ENCODE measurements around the gene EPHA7.

The EPHA7 gene

DNA sequence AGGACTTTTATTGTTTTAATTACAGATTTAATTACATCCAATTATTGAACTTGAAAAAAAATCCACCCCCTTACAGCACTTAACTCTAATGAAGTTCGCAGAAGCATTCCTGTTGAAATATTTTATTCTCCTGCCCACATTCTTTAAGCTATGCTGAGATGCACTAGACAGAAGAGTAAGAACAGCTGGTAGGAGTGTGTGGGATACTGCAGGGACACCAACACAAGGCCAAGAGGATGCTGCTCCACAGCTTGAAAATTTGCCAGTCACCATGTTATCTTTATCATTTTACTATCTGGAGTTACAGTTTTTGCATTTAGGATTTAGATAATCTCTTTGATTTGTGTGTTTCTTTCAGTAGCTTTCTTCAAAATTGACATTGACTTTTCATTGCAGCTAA lies 180.7 kb downstream of the EPHA7 start:
- TF ChIP-seq, protein P1, sequence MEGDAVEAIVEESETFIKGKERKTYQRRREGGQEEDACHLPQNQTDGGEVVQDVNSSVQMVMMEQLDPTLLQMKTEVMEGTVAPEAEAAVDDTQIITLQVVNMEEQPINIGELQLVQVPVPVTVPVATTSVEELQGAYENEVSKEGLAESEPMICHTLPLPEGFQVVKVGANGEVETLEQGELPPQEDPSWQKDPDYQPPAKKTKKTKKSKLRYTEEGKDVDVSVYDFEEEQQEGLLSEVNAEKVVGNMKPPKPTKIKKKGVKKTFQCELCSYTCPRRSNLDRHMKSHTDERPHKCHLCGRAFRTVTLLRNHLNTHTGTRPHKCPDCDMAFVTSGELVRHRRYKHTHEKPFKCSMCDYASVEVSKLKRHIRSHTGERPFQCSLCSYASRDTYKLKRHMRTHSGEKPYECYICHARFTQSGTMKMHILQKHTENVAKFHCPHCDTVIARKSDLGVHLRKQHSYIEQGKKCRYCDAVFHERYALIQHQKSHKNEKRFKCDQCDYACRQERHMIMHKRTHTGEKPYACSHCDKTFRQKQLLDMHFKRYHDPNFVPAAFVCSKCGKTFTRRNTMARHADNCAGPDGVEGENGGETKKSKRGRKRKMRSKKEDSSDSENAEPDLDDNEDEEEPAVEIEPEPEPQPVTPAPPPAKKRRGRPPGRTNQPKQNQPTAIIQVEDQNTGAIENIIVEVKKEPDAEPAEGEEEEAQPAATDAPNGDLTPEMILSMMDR (IDR thresholded peaks at IDR 0.05), result no peak
- TF ChIP-seq ZFX (IDR thresholded peaks at IDR 0.05; ENCODE audit: borderline replicate concordance), result no peak
- no peak overlapping the region for H3K27ac ChIP-seq

DNA sequence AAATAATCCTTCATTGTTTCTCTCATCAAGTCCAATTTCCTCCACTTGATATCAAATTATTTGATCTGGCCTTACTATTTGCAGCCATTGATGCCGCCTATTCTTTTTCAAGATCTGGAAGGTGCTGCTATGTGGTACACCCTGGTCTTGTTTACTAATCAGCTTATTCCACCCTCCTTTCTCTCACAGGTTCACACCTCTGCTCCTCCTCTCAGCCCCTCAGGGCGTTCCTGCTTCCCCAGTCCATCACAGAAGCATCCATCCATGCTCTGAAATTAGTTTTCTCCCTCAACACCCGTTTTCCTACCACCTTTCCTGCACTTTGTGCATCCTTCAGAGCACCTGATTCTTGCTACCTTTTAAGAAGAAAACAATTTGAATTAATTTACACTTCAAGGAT lies 183.6 kb downstream of the EPHA7 start:
- H3K27ac ChIP-seq, result no peak overlapping the region
- no peak for TF ChIP-seq ZFX (IDR thresholded peaks at IDR 0.05; ENCODE audit: borderline replicate concordance)
- TF ChIP-seq, protein P1 (IDR thresholded peaks at IDR 0.05), result no peak

DNA sequence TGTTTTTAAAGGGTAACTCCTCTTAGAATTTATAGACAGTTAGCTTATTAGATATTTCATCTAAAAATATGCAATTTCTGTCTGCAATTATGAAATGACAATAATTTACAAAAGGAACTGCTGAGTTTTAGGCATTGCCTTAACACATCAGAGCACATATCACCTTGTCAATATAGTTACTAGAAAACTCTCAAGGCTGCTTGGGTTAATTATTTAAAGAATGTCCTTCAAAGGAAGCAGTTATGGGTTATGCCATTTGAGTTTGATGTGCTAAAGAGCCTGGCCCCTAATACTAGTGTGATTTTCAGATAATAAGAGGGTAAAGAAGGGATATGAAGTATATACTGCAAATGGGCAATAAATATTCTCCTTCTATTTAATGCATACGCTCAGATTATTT lies 192.5 kb downstream of the EPHA7 start:
- no peak for TF ChIP-seq ZFX (IDR thresholded peaks at IDR 0.05; ENCODE audit: borderline replicate concordance)
- TF ChIP-seq, protein P1 (IDR thresholded peaks at IDR 0.05), result no peak
- H3K27ac ChIP-seq, result no peak overlapping the region

DNA sequence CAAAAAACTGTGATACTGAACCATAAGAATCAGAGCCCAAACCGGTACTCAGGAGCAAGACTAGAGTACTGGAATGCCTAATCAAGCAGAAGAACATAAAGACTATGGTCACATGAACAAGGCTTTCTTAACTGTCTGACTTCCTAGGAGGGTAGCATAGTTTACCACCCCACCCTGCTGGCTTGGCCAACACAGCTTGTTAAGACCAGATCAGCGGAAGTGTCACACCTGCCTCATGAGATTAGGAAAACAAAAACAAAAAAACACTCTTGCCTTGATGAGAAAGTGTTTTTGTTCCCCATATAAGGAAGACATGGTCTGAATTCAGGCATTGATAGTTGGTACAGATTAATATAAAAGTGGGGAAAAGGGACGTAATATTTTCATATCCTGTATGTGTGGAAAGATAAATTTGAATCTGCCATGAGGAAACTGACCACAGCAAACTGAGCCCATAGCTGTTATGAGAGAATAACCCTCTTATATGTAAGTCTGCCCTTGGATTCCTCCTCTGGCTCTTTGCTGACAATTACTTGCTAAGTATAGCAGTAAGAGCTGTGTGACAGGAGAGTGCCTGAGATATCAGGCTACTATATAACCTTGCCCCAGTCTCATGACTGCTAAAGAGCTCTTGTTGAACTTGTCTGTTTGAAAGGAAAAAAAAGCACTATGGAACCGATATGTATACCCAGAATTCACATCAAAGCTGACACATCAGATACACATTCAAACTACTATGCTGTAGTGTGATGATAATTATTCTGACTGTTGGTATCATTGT lies 197.1 kb downstream of the EPHA7 start:
- H3K27ac ChIP-seq, result no peak overlapping the region
- no peak for TF ChIP-seq ZFX (IDR thresholded peaks at IDR 0.05; ENCODE audit: borderline replicate concordance)
- TF ChIP-seq, protein P1 (IDR thresholded peaks at IDR 0.05), result no peak

DNA sequence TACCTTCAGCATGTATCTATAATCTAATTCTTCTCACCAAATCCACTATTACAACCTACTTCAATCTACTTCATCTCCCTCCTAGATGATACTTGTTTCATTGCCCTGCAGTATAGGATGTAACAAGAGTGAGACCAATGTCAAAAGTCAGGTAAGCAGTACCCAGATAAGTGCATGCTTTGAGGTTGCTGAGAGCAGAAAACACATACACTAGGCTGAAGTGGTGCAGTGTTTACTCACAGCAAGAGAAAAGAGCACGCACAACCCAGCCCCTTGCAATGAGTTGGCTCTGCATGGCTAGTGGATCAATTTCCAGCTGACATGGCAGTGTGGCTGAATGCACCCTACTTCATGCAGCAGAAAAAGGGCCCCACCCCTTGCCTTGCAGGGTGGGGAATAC lies 199.9 kb downstream of the EPHA7 start:
- TF ChIP-seq, protein P1 (IDR thresholded peaks at IDR 0.05), result no peak
- no peak for TF ChIP-seq ZFX (IDR thresholded peaks at IDR 0.05; ENCODE audit: borderline replicate concordance)
- no peak overlapping the region for H3K27ac ChIP-seq

DNA sequence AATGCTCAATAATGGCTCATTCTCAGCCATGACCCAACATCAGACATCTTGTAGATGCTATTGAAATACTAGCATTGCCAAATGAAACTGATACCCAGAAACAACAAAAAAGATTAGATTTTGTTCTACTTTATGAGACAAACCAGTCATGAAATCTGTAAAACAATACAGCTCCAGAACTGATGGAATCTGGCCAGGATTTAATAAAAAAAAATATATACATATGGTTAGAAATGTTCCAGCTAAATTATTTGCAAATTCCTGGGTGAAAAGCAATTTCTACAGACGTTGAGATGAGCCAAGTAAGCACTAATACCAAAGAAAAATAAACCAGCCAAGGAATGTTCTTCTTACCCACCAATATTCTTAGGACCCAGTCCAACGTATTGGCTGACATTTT lies 201.3 kb downstream of the EPHA7 start:
- no peak overlapping the region for H3K27ac ChIP-seq
- TF ChIP-seq, protein P1 (IDR thresholded peaks at IDR 0.05), result no peak
- TF ChIP-seq ZFX (IDR thresholded peaks at IDR 0.05; ENCODE audit: borderline replicate concordance), result no peak

DNA sequence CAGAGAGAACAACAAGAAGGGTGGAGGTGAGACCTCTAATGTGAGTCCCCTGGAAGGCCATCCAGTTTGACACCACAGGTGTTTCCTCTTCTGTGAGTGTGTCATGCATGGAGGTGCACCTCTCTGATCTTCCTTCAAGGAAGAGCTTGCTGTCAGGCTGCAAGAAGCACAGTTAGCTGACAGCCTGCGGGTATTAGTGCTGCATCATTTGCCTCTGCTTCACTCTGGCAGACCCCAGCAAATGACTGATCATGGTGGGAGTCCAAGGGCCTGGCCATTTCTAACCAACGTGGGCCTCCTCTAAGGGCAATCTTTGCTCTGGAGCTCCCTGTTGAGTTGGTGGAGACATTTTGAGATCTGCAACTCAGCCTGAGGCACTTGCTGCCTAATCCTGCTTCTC lies 206.3 kb downstream of the EPHA7 start:
- H3K27ac ChIP-seq, result no peak overlapping the region
- no peak for TF ChIP-seq ZFX (IDR thresholded peaks at IDR 0.05; ENCODE audit: borderline replicate concordance)
- TF ChIP-seq, protein P1 (IDR thresholded peaks at IDR 0.05), result no peak
